Smooth muscle cell of the brain vasculature (primary cell): Measurements from ENCODE around the gene ACAN.

Experiments
- DNase-seq: peaks from one replicate; pipeline ENCODE4 v3.0.0-alpha.2; 2012; ENCODE audit warnings: low read depth, low spot score

ACAN gene

DNA sequence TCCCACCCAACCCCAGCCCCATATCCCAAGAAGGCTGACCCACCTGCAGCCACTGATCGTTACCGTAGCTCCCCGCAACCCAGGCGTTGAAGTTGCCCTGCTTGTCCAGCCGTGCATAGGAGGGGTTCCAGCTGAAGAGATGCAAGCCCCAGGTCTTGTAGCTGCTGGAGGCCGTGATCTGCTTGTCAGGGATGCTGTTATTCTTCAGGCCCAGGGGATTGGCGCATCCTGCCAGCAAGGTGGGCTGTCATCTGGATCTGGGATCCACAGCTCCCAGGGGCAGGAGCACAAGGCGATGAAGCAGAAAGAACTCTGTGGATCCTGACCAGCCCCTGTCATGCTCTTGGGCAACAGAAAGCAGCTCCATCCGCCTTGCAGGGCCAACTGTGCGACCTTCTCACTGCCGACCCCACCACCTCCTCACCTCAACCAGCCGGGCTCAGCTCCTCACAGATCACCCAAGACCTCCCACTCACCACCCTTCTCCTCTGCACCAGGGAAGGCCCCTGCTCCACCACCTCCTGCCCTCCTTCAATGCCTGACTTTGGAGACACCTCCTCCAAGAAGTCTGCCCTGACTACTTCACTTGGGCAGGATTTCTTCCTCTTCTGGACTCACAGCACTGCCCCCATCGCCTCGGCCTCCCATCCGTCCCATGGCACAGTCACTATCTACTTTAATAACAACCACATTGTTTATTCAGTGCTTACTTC is 98.4 kb downstream of the ACAN start:
- no peak for DNase-seq

DNA sequence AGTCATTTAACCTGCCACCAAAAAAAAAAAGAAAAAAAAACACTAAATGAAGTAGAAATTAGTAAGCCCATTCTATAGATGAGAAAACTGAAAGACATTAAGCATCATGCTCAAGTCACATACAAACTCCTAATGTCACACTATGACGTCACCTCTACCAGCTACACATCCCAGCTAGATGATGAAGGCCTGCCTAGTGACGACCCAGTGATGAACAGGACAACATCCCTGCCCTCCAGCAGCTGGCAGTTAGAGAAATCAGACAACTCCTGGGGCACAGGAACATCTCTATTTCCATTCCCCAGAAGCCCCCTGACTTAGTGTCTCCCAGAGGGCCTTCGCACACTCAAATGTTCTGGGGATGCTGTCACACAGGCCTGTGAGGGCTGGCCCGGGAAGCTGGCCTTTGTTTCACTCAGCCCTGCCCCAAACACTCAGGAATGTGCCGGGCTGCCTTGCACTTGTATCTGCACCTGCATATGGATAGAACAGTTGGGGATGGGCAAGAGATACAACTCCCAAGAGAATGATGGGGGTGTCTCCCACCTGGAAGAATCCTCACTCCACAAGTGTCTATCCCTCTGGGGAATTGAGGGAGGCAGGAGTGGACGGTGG is 99.1 kb downstream of the ACAN start:
- DNase-seq = no peak

DNA sequence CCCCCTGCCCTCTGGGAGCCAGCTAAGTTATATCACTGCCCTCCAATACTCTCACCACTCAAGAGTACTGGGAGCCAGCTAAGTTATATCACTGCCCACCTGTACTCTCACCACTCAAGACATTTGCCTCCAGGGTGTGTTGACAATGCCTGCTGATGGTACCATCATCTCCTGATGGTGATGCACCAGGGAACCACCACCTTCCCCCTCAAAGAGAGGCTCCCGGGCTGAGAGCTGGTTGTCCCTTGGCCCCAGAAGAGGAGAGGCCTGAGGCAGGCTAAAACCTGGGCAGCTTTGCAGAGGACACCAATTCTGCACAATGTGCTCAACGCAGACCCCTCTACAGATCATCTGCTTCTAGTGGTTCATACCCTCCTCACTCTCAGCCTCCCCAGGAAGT is 99.6 kb downstream of the ACAN start:
- no peak for DNase-seq

DNA sequence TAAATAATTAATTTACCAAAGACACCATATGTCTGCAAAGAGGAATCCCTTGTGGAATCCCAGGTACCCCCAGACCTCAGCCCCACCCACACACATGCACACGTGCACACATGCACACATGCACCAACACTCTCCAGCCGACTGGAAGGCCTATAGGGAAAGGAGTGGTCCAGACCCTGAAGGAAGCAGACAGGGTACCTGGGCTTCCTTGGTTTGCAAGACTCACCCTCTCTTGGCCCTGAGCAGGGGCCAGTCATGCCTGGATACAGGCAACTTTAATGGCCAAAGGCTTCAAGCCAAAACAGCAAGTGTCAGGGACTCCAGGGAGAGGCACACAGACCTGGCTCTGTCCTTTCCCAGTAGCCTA is 101.0 kb downstream of the ACAN start:
- no peak for DNase-seq

DNA sequence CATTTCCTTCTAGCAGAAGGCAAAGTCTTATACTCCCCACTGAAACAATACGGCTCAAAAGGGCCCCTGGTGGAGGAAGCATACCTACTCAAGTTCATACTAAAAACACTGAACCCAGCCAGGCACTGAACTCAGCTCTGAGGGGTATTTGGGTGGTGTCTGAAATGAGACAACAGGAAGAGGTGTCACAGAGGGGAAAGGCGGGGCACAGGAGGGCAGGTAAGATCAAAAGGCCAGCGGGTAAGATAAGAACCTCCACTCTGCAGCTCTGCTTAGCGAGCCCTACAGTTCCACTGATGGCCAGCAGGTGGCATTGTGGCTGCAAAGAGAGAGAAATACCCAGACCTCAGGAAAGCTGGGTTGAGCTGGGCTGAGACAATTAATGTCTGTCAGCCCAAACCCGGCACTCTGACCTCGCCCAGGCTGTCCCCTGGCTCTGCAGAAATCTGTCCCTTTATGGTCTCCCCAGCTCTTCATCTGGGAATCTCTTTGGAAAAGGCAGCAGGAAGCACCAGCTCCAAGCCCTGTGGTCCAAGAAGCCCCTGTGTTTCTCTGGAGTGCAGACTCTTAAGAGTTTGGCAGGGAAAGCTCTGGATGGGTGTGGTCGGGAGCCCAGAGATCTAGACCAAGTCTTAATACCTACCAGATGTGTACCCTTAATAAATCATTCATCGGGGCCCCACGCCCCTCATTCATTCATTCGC is 101.5 kb downstream of the ACAN start:
- DNase-seq = no peak

DNA sequence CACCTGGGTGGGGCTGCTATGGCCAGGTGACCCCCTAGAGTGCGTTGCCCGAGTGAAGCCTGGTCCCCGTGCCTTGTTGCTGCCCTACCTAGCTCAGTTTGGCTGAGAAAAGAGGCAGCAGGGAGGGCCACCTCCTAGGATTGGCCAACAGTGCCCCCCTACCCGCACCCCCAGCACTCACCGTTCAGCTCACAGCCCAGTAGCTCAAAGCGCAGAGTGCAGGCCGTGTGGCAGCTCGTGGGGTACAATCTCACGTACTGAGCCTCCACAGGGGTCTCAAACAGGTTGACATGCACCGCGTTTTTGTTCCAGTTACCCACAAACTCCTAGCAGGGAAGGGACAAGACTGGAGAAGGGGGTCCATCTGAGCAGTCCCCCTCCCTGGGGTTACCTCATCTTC is 102.3 kb downstream of the ACAN start:
- DNase-seq = no peak

DNA sequence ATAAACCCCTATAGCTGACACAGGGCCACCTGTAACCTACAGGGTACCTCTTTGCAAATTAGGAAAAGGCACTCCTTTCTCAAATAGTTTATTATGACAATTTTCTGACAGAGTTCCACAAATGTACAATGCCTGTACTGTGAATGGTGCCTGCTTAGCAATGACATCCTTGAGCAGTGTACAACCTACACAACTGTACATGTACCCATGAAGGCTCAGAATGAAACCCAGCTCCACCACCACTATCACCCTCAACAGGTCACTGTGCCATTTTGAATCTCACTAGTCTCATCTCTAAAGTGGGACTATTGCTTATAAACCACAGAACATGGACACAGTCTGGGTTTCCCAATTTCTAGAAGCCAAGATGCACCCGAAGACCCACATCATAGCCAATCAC is 102.9 kb downstream of the ACAN start:
- no peak for DNase-seq

DNA sequence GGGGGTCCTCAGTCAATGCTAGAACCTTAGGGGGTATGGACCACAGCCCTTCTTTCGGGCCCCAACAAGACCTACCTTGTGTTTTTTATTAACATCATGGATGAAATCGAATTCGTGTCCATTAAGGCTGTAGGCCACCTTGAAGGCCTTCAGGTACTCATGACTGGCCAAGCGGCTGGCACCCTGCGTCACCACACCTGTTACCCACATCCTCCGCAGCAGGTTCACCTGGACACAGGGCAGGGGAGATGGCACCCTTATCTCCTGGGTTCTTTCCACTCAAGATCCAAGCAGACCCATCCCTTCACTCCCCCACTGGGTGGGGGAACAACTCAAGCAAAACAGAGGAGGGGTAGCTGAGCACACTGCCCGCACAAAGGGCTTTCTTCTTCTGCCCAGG is 103.3 kb downstream of the ACAN start:
- DNase-seq = no peak

DNA sequence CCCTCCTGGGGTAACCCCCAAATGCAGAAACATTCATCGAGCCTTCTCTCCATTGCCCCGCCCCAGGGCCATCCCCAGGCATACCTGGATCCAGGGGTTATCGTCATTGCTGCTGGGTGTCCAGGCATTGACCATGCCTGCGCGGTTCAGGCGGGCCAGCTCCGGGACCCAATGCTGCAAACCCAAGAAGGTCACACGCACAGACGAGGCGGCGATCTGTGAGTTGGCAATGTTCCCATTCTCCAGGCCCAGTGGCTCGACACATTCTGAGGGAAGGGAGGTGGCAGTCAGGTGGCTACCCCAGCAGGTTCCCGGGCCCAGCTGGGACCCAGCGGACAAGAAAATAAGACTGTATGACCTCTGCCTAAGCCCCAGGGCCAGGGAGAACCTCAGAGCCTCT is 103.9 kb downstream of the ACAN start:
- no peak for DNase-seq

DNA sequence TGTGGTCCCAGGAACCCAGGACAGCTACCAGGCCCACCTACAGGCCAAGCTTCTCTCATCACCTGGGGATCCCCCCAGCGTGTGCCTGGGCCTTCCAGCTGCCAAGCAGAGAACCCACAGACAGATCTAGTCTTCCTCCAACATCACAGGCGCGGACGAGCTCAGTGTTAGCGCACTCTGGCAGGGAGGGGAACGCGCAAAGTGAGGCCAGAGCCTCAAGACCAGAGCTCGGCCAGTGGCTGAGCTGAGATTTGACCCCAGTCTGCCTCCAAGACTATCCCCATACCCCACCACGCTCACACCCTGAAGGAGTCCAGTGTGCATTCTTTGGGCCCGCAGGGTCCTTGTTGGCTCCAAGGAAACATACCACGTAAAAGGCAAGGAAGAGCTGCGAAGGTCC is 104.9 kb downstream of the ACAN start:
- DNase-seq = no peak

DNA sequence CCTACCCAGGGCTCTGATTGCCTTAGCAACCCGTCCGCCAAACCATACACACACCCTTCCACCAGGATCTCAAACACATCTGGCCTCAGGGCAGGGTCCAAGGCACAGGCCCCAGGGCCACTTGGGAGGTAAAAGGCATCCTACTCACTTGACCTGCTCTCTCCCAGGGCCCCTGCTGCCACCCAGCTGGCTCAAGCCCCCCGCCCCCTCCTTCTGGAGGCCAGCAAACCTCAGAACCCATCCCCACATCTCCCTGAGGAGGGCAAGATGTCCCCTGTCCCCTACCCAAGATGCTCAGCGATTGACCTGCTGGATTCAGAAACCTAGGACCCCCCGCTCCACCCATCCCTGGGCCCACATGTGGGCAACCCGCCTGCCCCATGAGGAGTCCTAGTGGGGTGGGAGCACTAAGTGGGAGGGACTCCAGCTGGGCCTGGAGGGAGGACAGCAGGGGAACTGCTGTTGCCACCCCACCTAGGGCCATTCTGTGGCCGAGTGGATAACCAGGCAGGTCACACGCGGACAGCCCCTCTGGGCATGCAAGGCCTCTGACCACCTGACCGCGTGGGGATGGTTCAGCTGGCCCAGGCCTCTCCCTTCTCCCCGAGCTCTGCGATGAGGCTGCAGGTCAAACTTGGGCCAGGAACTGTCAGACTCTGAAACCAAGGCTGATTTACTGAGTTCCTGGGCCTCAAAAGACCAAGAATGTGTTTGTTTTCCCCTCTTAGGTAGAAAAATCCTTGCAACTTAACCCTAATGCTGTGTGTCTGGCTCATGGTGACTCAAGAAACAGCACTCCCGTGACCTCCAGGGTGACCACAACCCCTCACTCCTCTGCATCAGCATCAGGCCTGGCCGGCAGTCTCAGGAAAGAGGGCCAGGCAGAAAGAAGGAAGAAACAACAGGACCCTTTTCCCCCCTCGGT is 105.7 kb downstream of the ACAN start:
- no peak for DNase-seq

DNA sequence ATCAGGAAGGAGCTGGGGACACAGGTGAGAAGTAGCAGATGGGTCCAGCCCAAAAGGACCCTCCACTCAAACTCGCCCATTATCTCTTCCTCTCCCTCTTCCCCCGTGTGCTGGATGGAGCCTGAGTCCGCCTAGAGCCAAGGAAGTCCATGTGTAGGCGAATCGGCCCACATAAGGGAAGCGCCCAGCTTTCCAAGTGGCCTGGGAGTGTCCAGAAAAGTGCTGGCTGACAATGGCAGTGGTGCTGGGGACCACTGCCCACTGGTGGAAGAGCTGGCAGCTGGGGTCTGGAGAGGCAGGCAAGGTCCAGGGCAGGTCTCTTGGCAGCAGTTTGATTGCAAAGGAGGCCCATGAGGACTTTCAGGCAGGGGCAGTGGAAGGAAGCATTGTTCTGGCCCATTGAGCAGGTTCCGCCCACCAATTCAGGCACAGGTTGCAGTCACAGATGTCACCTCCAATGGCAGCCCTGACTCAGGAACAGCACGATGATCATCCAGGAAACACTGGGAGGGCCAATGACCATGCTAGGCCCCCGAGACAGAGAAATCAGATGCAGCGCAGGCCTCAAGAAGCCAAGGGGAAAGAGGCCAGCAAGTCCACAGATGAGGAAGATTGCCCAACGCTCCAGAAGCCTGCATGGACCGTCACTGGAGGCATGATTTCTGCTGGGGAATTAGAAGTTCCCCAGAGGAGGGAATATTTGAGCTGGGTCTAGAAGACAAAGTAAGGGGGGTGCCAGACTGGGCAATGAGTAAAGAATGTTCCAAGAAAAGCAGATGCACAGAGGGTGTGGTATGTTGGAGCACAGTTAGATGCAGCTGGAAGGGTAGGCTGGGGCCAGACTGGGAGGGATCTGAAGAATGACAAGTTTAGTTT is 107.0 kb downstream of the ACAN start:
- no peak for DNase-seq

DNA sequence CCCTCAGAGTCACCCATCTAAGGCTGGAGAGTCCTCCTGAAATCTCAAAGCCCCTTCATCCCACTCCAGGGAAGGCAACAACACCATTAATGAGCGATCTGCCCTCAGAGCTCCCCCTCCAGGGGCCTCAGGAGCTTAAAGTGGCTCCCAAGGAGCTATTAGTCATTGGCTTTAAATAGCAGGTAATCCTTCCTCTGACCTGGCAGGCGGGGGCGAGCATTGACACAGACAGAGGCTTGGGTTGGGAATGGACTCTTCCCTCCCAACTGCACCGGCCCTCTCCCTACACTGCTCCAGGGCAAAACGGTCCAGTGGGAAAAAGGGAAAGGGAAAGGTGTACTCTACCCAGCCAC is 108.5 kb downstream of the ACAN start:
- no peak for DNase-seq

DNA sequence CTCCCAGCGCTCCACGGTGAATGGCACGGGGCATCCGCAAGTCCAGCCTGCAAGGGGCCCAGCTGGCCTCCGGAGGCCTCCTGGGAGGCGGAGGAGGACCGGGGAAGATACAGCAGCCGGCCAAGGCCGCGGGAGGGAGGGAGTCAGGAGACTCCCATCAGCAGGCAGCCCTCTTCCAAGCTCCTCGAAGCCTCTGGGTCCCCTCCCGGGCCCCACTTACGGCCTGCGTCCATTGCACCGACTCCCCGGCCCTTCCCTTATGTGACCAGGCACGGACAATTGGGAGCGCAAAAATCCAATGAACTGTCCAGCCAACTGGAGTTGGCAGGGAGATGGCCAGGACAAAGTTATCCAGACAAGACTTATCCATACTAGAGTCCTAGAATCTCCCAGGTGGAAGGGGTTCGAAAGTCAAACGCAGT is 109.3 kb downstream of the ACAN start:
- DNase-seq = no peak

DNA sequence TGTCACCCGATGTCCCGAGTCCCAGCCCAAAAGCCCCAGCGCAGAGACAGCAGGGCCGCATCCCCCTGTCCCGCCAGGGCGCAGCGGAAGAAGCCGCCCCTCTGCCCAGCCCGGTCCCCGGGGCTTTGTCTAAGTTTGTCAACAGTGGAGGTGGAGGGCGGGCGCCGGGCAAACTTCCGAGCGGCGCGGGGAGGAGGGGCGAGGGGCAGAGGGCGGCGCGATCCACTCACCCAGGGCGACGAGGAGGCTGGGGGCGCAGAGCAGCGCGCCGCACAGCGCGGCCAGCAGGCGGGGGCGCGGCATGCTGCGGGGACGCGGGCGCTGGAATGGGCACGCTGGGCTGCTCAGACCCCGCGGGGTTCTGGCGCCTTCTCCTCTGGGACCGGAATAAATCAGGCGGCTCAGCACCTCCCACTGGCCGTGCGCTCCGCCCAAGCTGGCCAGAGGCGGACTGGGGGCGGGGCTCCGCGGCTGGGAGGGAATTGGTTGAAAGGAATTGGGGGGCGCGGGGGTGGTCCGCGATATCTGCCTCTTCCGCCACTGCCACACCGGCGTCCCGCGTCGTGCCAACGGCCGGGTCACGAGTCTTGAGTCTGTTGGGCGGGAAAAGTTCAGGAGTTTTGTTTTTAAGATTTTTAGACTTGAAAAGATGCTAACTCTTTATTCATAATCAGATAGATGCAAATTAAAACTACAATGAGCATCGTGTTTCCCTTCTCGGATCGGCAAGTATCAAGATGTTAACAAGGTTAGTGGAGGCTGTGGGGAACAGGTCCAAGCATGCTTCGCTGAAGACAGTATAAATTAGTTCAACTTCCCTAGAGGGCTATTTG is 110.0 kb downstream of the ACAN start, which contains the start of gene MFGE8:
TSS of gene MFGE8 (minus strand) at position 363 of the 833 bp plus-strand sequence. CDS start at position 303, 60 bp downstream.
- no peak for DNase-seq

DNA sequence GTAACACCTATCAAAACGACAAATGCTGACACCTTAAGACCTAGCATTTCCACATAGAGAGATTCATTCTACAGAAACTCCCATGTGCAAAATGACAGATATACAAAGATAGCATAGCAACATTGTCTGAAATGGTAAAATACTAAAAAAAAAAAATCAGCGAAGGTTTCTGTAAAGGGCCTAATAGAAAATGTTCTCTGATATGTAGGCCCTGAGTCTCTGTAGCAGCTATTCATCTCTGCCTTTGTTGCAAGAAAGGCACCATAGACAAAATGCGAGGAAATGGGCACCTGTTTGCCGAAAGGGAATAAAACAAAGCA is 110.6 kb downstream of the ACAN start:
- DNase-seq = no peak

DNA sequence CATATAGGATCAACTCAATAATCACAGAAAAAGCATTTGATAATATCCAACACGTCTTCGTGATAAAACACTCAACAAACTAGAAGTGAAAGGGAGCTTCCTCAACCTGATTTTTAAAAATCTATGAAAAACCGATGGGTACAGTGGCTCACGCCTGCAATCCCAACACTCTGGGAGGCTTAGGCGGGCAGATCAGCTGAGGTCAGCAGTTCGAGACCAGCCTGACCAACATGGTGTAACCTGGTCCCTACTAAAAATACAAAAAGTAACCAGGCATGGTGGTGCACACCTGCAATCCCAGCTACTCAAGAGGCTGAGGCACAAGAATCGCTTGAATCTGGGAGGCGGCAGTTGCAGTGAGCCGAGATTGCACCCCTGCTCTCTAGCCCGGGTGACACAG is 112.1 kb downstream of the ACAN start:
- no peak for DNase-seq

DNA sequence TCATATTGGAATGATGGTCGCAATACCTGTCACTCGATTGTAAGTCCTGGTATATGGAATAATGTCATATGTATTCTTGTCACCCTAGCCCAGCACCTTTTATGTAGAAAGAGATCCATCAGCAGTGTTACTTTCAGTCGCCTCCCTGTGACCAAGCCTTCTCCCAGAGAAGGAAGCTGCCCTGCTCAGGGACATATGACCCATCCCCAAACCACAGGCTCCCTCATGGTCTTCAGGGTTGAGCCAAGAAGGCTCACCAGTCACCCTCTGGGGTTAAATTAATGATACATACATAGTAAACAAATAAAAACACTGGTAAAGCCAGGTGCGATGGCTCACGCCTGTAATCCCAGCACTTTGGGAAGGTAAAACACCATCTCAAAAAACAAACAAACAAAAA is 114.5 kb downstream of the ACAN start:
- no peak for DNase-seq

DNA sequence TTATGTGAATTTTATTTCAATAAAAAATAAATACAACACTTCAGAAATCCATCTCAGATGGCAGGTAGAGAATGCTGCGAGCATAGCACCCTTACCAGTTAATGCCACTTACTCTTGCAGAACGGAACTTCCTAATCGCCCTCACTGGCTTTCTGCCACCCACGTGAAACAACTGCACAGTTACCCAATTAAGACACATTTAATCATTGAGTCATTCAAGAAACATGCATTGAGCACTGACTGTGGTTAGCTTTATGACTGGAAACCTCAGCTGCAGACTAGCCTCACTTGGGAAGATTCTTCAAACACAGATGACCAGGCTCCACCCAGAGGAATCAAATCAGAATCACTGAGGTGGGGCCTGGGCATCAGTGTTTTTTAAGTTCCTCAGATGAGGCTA is 115.5 kb downstream of the ACAN start:
- DNase-seq = no peak

DNA sequence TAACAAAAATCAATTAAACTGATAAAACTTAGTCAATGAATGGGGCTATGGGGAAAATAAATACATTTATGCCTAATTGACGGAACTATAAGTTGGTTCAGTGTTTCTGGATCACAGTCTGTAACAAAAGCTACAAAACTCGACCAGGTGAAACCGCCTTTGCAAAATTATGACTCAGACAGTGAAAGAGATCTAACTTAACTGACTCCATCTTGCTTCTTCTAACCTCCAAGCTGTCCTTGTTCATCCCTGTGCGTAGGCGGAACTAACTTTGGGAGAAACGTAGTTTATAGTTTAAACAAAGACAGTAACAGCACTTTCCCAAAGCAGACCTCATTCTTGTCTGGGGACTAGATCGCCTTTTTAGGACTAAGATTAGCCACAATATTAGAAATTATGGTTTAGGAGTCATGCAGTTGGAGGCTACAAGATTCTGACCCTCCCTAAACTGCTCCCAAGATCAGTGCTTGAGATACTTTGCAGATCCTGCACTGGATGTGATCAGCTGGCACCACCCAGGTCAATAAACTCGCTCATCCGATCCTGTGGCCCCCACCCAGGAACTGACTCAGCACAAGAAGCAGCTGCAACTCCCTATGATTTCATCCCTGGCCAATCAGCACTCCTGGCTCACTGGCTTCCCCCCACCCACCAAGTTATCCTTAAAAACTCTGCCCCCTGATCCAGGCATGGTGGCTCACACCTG is 117.1 kb downstream of the ACAN start:
- no peak for DNase-seq
